Fibroblast of mammary gland (primary cell): Measurements from ENCODE around the gene ZMYM2.

ENCODE experiments used
- DNase-seq: peaks from one replicate; pipeline ENCODE4 v3.0.0-alpha.2; 2010; ENCODE audit warnings: low read depth
- H3K4me3 ChIP-seq: 2 replicates; pipeline ENCODE4 v1.5.1; 2011; ENCODE audit warnings: low read depth, mild to moderate bottlenecking, low read length, moderate library complexity; ENCODE audit not compliant: control insufficient read depth
- CTCF ChIP-seq: conservative IDR thresholded peaks from 2 replicates; pipeline ENCODE4 v1.5.1; 2011; ENCODE audit warnings: low read depth, low read length, inconsistent platforms; ENCODE audit not compliant: control insufficient read depth, insufficient read depth

ZMYM2 gene

DNA sequence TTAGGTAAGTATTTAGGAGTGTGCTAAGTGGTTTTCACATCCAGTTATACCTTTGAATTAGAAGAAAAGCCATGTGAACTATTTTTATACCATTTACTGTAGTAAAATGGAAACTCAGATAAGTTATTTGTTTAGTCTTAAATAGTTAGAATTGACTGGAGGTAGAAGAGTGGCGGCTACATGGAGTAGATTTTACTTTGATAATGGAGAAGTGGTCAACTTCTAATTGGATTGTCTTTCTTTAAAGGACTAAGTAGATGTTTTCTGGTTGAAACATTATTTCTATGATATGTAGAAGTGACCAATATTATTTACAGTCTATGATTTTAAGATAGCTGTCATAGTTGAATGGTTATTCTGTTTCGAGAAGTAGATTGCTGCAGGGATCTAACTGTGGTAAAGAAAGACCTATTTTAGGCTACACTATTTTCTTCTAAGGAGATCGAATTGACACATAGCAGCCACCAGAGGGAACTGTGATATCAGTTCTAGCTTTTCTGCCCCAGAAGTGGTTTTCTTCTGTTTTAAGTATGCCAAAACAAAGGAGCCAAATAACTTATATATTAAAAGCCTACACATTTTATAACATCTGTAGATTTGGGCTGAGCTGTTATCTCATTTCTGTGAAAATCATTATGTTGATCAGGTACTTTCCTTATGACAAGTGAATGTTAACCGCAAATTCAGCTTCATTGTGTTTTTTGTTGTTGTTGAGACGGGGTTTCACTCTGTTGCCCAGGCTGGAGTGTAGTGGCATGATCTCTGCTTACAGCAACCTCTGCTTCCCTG, 26.1 kb downstream of the ZMYM2 start:
- peak; percentile 65 for TF ChIP-seq CTCF
- DNase-seq, result peak; percentile 56

DNA sequence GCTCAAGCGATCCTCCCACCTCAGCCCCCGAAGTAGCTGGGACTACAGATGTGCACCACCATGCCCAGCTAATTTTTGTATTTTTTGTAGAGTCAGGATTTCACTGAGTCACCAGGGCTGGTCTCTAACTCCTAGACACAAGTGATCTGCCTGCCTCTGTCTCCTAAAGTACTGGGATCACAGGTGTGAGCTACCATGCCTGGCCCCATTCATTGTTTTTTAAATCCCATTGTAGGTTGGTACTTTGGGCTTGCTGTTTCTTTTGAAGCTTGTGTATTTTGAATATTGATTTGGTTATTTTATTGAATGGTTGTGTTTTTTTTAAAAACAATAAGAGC, 26.7 kb downstream of the ZMYM2 start:
- DNase-seq, result no peak
- TF ChIP-seq CTCF, result no peak
- H3K4me3 ChIP-seq, result no peak overlapping the region

More for the DNA sequence above, 26.1 kb downstream of the ZMYM2 start:
- no peak overlapping the region for H3K4me3 ChIP-seq

GRCh38 chr13:19991531-19991930, 33.0 kb downstream of the ZMYM2 start:
- no peak overlapping the region for H3K4me3 ChIP-seq
- DNase-seq, result no peak
- no peak for TF ChIP-seq CTCF

DNA sequence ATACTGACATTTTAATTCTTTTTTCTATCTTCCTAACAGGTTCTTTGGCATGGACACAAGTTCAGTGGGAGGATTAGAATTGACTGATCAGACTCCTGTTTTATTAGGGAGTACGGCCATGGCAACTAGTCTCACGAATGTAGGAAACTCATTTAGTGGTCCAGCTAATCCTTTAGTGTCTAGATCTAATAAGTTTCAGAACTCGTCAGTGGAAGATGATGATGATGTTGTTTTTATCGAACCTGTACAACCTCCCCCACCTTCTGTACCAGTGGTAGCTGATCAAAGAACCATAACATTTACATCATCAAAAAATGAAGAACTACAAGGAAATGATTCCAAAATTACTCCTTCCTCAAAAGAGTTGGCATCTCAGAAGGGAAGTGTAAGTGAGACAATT, 34.5 kb downstream of the ZMYM2 start:
- DNase-seq, result no peak
- no peak overlapping the region for H3K4me3 ChIP-seq
- no peak for TF ChIP-seq CTCF

DNA sequence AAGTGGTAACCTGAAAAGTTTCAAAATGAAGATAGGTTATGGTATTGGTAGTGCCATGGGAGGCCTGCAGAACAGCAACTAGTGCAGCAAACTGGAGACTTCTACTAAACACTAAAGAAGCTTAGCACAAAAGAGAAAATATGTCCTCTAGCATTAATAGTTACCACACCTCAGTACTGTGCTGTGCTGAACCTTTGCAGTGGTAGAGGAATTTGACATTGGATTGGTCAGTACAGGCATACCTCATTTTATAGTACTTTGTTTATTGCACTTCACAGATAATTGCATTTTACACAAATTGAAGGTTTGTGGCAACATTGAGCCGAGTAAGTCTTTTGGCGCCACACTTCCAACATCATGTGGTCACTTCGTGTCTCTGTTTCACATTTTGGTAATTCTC, 40.4 kb downstream of the ZMYM2 start:
- H3K4me3 ChIP-seq, result no peak overlapping the region
- no peak for DNase-seq
- TF ChIP-seq CTCF, result no peak

GRCh38 chr13:20000062-20000552, 41.6 kb downstream of the ZMYM2 start:
- TF ChIP-seq CTCF, result no peak
- DNase-seq, result no peak
- H3K4me3 ChIP-seq, result no peak overlapping the region
